GM19438 (cell line): ENCODE data around the gene SKOR1.

ENCODE experiments used
- ATAC-seq: cut with Tn5 transposase; IDR thresholded peaks from one replicate; pipeline ENCODE4 v1.9.1; 2021; ENCODE audit warnings: low read depth; ENCODE audit not compliant: unreplicated experiment

The SKOR1 gene, protein sequence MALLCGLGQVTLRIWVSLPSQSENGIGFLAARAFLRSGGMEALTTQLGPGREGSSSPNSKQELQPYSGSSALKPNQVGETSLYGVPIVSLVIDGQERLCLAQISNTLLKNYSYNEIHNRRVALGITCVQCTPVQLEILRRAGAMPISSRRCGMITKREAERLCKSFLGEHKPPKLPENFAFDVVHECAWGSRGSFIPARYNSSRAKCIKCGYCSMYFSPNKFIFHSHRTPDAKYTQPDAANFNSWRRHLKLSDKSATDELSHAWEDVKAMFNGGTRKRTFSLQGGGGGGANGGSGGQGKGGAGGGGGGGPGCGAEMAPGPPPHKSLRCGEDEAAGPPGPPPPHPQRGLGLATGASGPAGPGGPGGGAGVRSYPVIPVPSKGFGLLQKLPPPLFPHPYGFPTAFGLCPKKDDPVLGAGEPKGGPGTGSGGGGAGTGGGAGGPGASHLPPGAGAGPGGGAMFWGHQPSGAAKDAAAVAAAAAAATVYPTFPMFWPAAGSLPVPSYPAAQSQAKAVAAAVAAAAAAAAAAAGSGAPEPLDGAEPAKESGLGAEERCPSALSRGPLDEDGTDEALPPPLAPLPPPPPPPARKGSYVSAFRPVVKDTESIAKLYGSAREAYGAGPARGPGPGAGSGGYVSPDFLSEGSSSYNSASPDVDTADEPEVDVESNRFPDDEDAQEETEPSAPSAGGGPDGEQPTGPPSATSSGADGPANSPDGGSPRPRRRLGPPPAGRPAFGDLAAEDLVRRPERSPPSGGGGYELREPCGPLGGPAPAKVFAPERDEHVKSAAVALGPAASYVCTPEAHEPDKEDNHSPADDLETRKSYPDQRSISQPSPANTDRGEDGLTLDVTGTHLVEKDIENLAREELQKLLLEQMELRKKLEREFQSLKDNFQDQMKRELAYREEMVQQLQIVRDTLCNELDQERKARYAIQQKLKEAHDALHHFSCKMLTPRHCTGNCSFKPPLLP

DNA sequence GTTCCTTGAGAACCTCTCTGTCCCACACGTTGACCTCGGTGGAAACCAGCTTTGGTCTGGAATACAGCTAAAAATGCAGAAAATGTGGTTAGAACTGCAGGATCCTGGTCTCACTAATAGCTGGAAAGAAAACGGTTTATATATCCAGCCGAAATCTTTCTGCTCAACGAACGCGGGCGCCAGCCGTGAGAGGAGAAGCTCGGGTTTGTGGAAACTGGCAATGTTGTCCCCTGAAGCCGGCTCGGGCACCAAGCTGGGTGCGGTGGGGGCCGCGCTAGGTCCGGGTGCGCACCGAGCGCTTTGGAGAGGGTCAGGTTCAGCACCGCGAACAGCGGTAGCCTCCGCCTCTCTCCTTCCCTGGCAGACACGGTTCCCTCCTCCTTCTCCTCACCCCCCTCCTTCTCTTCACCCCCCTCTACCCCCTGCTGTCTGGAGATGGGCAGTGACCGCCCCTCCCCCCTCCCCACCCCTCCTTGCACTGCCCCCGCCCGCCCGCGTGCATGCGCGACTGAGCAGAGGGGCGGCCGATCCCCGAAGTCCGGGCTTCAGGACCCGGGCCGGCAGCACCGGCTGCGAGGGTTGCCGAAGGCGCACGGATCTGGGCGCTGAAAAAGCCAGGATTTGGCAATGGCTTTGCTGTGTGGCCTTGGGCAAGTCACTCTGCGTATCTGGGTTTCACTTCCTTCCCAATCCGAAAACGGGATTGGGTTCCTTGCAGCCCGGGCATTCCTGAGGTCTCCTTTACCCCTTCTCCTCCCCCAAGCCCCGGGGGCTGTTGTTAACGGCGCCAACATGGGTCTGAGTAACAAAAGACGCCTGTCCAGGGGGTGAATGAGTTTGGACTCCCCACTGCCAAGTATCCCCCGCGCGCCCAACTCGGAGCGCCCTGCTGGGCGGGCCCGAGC lies at the start of gene SKOR1:
Gene SKOR1 (plus strand): TSS at position 534 of the 905 bp plus-strand sequence. CDS start 94 bp downstream, at position 628.
- no peak for ATAC-seq

DNA sequence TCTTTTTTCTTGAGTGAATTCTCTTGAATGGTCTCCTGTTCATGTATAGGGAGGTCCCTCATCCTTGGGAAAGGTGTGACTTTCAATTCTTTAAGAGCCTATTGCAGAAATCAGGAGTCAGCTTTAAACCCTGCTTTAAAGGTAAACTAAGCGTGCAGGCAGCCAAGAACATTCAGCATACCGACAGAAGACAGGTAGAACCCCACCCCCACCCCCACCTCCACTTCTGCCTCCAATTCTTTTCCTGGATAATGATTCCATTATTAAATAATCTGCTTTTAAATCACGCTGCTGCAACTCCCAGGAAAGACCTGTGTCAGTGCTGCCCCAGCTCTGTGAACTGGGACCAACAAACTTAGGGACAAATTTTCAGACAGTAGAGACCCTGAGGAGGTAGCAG lies 49.3 kb upstream of the SKOR1 start:
- no peak for ATAC-seq

DNA sequence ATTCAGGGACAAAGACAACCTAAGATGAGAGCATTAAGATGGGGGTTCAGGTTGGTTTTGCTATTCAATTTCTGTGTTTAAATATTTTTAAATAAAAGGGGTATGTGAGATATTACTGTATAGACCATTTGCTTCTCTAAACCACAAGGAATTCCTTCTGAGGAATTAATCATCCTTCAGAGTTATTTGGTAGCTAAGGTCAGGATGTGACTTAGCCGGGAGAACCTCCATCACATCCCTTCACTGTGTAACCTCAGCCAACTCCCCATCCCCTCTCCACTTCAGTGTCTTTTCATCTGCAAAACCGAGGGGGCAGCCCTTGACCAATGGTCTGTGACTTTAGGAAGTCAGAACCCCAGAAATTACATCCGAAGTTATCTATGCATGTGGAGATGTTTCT lies 48.7 kb upstream of the SKOR1 start:
- no peak for ATAC-seq

DNA sequence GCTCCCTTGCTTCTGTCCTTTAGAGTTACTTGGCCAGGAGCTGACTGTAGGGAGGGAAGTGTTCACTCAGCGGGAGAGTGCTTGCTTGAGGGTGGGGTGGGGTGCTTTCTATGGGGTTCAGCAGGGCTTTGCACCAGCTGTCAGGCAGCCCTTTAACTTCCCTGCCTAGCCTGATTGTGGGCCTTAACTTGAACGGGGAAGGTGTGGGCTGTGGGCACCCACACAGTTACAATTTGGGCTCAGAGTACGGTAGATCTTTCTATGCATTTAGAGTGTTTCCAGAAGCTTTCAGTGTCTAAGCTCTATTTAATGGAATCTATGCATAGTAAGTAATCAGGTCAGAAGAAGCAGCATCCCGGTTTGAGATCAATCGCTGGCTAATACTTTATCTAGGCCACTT lies 48.2 kb upstream of the SKOR1 start:
- no peak for ATAC-seq

DNA sequence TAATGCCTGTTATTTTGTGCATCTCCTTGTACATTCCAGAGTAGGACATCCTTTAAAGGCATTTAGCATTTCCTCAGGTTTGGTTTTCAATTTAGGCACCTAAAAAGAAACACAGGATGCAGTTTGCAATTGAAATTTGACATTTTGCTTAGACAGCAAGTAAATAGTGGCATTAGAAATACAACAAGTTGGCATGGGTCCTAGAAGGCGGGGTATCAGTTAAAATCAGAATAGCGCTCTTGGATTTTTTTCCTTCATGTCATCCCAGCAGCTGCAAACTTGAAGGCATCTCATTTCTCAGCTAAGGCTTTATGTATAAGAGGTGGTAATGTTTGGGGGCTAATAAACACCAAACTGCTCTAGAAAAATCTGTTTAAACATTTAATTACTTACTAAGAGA lies 47.5 kb upstream of the SKOR1 start:
- no peak for ATAC-seq

DNA sequence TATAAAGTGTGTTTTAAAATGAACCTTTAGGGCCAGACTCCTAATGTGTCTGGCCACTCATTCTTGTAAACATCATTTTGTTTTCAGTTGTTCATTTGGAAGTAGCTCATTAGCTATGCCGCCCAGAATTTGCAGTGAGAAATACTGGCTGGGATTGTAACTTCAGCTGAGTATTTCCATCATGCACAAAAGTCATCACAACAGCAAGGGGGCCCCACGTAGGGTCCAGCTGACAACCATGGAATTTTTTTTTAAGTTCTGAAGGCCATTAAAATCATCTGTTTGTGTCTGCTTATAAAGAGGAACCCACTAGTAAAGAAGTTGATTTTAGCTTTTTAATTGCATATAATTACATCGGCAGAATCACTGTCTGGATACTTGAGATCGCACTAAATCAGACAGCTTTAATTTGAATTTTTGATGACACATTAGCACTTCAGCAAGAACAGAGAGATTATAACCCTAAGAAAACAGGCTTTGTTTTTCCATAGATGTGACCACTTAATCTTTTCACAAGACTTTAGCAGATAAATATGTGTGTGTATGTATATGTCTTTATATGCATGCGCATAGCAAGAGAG lies 46.3 kb upstream of the SKOR1 start:
- no peak for ATAC-seq

DNA sequence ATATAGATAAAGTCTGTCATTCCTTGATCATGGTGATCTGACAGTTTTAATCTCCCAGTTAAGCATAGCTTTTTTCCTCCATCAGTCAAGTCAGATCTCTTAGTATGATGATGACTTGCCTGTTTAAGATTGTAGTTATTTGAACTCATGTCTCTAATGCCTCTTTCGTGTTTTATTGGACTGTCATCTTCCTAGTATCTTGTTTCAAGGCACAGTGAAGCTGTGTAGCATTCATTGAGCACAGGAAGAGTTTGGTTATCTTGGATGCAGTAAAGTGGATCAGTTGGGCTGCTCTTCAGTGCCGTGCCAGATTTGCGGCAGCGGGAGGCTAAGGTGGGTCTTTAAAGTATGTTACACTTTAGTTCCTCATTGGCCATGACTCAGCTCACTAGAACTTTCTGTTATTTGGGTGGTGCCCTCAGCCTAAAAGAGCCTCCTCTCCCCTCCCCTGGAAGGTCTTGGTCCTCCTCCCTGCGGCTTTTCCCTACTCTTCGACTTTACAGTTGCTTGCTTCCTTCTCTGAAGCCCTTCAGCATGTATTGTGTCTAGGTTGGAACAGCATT lies 45.7 kb upstream of the SKOR1 start:
- no peak for ATAC-seq

DNA sequence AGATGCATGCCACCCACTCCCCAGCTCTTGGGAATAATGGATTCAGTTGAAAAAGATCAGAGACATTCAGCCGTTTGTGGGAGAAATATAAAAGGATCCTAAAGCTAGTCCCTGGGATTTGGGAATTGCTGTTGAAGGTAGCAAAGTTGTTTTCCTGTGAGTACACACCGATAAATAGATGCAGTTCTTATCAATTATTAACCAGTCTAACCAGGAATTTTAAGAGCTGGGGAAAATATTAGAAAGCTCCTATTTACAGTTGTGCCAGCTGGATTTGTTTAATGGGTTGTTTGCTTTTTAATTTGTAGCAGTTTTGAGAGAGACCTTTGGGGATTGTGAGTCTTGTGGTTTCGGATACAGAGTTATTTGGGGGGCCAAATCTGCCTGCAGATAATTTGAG lies 44.2 kb upstream of the SKOR1 start:
- no peak for ATAC-seq

DNA sequence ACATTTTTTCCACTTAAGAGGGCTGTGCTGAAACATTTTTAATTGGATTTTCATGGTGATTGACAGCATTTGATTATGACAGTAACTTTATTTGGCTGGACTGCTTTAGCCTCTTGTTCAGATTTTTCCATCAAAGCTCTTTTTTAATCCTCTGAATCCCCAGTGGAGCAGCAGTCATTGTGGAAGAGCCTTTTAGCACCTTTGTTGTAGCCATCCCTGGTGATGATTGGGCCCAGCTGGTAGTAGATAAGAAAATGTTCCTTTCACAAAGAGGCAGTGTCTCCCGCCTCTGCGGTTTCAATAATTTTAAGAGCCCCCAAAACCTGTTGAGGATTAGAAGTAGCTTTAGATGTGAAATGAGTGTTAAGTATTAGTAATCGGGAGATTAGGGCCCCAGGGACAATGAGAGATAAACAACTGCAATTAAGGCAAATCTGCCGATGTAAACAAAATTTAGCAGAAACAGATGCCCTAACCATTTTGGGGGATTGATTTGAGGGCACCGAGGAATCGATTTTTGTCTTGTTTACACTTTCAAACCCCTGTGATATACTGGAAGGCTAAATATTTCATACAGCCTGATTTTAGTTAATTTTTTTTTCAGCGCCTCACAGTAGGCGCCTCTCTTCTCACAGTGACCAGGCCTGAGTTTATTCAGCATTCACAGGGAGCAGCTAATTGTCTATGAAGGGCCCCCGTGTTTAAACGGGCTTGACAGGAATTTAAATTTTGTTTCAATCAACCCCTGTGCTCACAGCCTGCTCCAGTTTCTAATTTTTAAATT lies 43.2 kb upstream of the SKOR1 start:
- no peak for ATAC-seq

DNA sequence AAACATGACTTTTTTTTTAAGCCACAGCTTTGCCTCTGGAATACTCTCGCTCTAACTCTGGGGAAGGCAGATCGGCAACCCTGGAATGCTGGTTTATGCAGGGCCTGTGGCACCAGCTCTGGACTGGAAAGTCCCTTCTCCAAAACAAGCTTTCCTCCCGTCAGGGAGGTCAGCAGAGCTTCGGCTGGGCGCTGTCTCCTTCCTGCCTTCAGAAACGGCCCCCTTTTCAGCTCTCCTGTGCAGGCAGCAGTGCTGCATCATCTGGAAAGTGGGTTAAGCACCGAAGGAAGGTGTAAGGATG lies 42.7 kb upstream of the SKOR1 start:
- no peak for ATAC-seq

DNA sequence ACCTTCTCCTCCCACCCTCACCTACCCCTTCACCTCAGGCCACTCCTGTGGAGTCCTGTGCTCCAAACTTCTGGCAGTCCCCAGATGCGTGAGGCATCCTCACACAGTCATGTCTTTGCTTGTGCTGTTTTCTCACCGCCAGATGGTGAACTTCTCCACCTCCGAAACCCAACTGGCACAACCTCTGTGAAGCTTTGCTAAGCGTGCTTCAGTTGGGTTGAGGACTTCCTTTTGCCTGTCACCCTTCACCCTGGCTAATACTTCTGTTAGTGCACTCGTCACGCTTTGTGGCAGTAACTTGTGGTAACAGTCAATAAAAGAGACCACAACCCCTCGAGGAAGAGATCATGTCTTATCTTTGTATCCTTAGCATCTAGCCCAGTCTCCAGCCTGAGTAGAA lies 42.0 kb upstream of the SKOR1 start:
- no peak for ATAC-seq

DNA sequence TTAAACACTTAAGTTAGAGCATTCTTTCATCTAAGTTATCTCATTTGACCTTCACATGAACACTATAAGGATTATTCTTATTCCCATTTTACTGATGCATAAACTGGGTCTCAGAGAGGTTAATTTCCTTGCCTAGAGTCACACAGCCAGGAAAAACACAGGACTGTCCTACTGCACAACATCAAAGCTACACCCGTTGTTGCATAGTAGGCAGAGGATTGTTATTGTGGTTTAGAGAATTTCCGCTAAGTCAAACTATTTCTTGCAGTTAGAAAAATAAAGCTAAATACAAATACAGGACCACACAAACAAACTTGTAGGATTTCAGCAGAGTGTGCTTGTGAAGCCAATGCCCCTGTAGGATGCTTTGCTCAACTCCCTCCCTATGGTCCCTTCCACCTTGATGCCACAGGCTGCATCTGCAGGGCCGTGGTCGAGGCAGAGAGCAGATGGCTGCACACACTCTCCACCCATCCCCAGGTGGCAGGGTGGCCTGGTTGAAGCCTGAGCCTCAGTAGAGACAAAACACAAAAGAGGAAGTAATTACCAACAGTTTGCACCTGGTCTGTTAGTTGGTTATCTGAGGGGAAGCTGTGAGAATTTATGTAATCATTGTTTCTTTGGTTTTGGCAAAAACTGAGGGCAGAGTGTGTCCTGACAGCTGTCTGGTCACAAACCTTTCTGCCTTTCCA lies 41.1 kb upstream of the SKOR1 start:
- peak; percentile 83 for ATAC-seq

DNA sequence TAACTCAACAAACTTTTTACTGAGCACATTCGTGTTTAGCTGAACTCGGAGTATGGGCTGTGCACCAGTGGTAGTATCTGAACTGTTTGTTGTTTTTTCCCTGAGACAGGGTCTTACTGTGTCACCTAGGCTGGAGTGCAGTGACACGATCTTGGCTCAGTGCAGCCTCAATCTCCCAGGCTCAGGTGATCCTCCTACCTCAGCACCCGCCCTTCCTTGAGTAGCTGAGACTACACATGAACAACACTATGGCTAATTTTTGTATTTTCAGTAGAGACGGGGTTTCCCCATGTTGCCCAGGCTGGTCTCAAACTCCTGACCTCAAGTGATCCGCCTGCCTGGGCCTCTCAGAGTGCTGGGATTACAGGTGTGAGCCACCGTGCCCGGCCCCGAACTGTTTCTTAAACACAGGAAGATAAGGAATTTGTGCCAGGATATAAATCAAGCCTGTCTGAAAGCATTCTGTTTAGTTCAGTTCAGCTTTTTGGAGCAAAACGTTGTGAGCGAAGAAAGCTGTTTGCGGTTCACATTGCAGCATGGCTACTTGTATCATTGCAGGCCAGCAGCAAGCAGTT lies 40.4 kb upstream of the SKOR1 start:
- peak; percentile 23 for ATAC-seq

DNA sequence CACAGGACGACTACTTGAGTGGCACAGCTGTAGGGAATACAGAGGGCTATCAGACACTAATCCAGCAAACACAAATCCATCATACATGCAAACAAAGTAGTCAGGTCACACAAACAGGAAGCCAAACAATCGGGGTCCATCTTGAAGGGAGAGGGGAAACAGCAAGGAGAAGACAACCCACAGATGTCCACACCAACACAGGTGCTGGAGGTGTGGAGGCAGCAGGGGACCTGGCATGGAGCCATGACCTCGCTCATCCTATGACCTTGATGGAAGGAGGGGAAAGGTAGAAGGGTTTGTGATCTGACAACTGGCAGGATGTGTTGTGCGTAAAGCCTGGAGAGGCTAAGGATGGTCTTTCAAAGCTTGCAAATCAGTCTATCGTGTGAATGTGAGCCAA lies 39.9 kb upstream of the SKOR1 start:
- ATAC-seq = no peak

DNA sequence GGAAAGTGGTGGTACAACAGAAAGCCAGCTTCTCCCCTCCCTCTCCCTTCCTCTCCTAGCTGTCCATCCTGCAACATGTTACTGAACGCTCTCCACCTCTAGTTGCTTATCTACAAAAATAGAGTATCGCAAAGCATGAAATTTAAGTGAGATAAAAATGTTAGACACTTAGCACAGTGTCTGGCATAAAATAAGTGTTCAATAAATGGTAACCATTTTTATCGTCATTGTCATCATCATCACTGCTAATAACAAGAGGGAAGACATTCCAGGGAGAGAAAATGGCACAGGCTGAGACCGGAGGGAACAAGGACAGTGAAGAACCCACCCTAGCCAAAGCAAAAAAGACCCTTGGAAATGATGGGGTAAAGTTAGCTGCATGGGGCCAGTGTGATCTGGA lies 38.7 kb upstream of the SKOR1 start:
- ATAC-seq = no peak

DNA sequence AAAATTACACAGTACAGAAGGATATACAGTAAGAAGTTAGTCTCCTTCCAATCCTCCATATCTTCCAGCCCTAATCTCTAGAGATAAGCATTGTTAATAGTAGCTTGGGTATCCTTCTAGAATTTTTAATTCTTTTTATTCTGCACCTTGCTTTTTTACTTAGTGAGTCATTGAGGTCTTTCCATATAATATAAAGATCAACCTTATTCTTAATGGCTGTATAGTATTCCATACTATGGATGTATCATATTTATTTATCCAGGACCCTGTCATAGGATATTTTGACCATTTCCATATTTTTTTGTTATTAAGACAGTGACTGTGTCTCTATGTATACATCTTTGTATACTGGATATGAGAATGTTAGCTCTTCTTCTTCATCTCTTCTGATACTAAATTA lies 36.3 kb upstream of the SKOR1 start:
- no peak for ATAC-seq

DNA sequence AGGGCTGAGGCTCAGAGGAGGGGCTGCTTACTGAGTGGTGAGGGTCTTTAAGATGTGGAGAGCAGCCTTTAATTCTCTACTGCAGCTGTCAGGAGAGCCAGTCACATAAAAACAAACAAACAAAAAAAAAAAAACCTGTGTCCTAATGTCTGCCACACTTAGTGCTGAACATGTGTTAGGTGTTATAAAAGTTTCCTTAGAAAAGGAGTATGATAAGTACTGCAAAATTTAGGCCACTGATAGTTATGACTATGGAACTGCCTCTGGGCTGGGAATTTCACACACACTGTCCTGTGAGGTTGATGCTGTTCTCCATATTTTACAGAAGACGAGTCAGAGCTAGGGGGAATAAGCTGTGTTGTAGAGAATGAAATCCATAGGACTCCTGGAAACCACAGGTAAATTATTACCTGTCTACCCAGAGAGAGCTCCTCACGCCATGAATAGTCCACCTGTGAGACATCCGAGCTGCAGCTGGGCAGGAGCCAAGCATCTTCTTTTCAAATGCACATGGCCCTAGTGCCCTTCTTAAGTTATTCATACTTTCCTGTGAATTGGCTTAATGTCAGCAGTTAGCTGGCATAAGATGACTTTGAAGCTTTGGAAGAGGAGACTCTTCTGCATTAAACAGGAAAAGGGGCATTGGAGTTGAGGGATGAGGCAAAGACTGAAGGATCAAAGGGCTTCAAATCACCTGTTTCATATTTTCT lies 34.5 kb upstream of the SKOR1 start:
- no peak for ATAC-seq
